HEK293T (cell line): Measurements from ENCODE around the gene HGF.

Experiments used
- FOXK2 ChIP-seq: fragments of 450-650 bp; IDR thresholded peaks from 2 replicates; pipeline ENCODE4 v1.6.1; 2016; ENCODE audit warnings: mild to moderate bottlenecking
- L3MBTL2 ChIP-seq: fragments of 450-650 bp; conservative IDR thresholded peaks from 2 replicates; pipeline ENCODE4 v1.6.1; 2016; ENCODE audit warnings: mild to moderate bottlenecking
- NFRKB ChIP-seq: fragments of 450-650 bp; IDR thresholded peaks from 2 replicates; pipeline ENCODE4 v1.6.1; 2016; ENCODE audit warnings: mild to moderate bottlenecking, moderate library complexity
- PKNOX1 ChIP-seq: fragments of 450-650 bp; IDR thresholded peaks from 2 replicates; pipeline ENCODE4 v1.6.1; 2016
- SP1 ChIP-seq: fragments of 450-650 bp; IDR thresholded peaks from 2 replicates; pipeline ENCODE4 v1.6.1; 2017
- SUZ12 ChIP-seq: fragments of 450-650 bp; IDR thresholded peaks from 2 replicates; pipeline ENCODE4 v1.6.1; 2016; ENCODE audit warnings: mild to moderate bottlenecking
- TARDBP ChIP-seq: fragments of 450-650 bp; IDR thresholded peaks from 2 replicates; pipeline ENCODE4 v1.6.1; 2016

GRCh38 chr7:81725812-81726127 is 44.1 kb downstream of the HGF start:
- TF ChIP-seq NFRKB, result no peak
- no peak for TF ChIP-seq TARDBP
- no peak for TF ChIP-seq PKNOX1
- TF ChIP-seq FOXK2, result no peak
- no peak for TF ChIP-seq SUZ12
- TF ChIP-seq L3MBTL2, result no peak
- TF ChIP-seq SP1, result no peak
